Tibial nerve (tissue), 4 donors: Measurements from ENCODE around the gene LSM7. TPM values are rescaled to one million over a fixed set of nuclear protein-coding genes. Genes with fewer than 3 reads are reported as not detected.
A peak's percentile ranks its signal among the peaks of the same experiment; 100 is the strongest.

ENCODE experiments used
- DNase-seq, 2 donors: peaks; one replicate each; pipeline ENCODE4 v3.0.0-alpha.2; 2019; ENCODE audit warnings: low spot score in 2 of 2
- H3K27ac ChIP-seq, 4 donors: fragments of 200-600 bp; sonication (generic) in 3 of 4; one replicate each; pipeline ENCODE4 v1.5.1; 2017 to 2019; ENCODE audit warnings: mild to moderate bottlenecking in 1 of 4
- H3K27me3 ChIP-seq, 2 donors: fragments of 200-600 bp; sonication (generic) in 1 of 2; one replicate each; pipeline versions ENCODE4 v1.5.1 to v1.6.0; 2017 to 2019
- H3K36me3 ChIP-seq, 3 donors: fragments of 200-600 bp; sonication (generic); one replicate each; pipeline ENCODE4 v1.5.1; 2018 to 2019
- H3K4me1 ChIP-seq, 4 donors: fragments of 200-600 bp; sonication (generic) in 3 of 4; one replicate each; pipeline ENCODE4 v1.5.1; 2017 to 2019
- H3K4me3 ChIP-seq, 4 donors: fragments of 200-600 bp; sonication (generic) in 3 of 4; one replicate each; pipeline ENCODE4 v1.5.1; 2017 to 2019; ENCODE audit warnings: mild to moderate bottlenecking in 1 of 4, moderate library complexity in 1 of 4
- H3K9me3 ChIP-seq, 4 donors: fragments of 200-600 bp; sonication (generic) in 3 of 4; one replicate each; pipeline ENCODE4 v1.5.1; 2017 to 2019
- EP300 ChIP-seq, 2 donors: sonication (generic); formaldehyde crosslinking; IDR thresholded peaks; one replicate each; pipeline ENCODE4 v1.6.1; 2017; ENCODE audit warnings: antibody characterized with exemption in 2 of 2, mild to moderate bottlenecking in 1 of 2
- POLR2A ChIP-seq, 2 donors: fragments of 450-650 bp; IDR thresholded peaks; one replicate each; pipeline ENCODE4 v1.6.1; 2017; ENCODE audit warnings: antibody characterized with exemption in 2 of 2, mild to moderate bottlenecking in 2 of 2, moderate library complexity in 2 of 2
- WGBS, 2 donors: methylation state at CpG; one replicate each; pipeline ENCODE4 v1.1.5; 2018; 5-methylcytosine and 5-hydroxymethylcytosine counted together
- total RNA-seq, 4 donors: library from RNA; depleted of rRNA; stranded (reverse); fragments of >200 nt; gene quantifications; one replicate each; pipeline ENCODE4 v1.1.0, GENCODE V29; 2016
- TF ChIP-seq, protein P1 (sequence below), 5 experiments: fragments of 200-600 bp in 3 of 5; fragments of 450-650 bp in 2 of 5; sonication (generic) in 3 of 5; IDR thresholded peaks; one replicate each; pipeline ENCODE4 v1.5.1; 2016 to 2019; ENCODE audit warnings: antibody characterized with exemption in 5 of 5, mild to moderate bottlenecking in 3 of 5, moderate library complexity in 2 of 5

The LSM7 gene
- total RNA-seq, 4 donors from 2014 or later: 54.1 to 167 (median 87.7) TPM

DNA sequence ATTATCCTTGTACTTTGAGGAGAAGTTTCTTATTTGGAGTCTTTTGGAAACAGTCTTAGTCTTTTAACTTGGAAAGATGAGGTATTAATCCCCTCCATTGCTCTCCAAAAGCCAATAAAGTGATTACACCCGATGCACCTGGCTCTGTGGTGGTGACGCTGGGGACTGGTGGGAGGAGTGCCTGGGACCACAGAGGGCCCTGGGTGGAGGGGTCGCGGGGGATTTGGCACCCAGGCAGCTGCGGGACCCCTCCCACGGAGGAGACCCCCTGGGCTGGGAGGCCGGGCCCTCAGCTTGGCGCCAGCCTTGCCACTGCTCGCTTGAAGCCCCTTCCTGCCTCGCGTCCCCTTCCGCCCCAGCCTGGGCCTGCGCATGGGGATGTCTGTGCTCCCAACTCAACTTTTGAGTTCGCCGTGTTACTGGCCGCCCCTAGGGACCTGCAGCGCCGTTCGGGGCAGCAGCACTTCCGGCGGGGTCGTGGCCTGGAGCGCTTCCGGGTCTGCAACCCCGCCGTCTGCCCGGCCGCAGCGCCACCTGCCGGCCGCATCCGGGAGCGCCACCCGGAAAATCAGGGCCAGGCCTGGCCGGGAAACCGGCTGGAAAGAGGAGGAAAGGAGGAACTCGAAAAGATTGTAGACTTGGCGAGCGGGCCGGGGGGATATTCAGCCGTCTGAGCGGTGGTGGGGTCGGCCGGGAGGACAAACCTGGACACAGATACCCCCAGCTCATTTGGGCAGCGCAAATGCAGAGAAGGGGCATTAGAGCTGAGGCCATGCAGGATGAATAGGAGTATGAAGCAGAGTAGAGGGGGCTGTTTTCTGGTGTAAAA, 54.8 kb downstream of the LSM7 start:
- Histone ChIP-seq H3K4me1 (peaks cover 0 to 64% (median 42%) of the 10 kb centered on the region in 4 donors), H3K27me3 (no peaks in the 10 kb centered on the region), H3K9me3 (no peaks in the 10 kb centered on the region), H3K36me3 (peaks cover 0 to 34% (median 16%) of the 10 kb centered on the region in 3 donors), H3K27ac (peak overlapping the region; percentile 23 to 100 (median 100)), H3K4me3 (peak overlapping the region; percentile 12 to 37 (median 28))
- DNase-seq: peak; percentile 45 to 67
- 10 to 11% methylated on average over 34 to 36 of the region's 45 CpGs for WGBS, 2 donors
- peak in 1 of 2 donors; percentile 77 for TF ChIP-seq EP300 (IDR thresholded peaks at IDR 0.05)
- no peak for TF ChIP-seq POLR2A (IDR thresholded peaks at IDR 0.05)
- TF ChIP-seq, protein P1, sequence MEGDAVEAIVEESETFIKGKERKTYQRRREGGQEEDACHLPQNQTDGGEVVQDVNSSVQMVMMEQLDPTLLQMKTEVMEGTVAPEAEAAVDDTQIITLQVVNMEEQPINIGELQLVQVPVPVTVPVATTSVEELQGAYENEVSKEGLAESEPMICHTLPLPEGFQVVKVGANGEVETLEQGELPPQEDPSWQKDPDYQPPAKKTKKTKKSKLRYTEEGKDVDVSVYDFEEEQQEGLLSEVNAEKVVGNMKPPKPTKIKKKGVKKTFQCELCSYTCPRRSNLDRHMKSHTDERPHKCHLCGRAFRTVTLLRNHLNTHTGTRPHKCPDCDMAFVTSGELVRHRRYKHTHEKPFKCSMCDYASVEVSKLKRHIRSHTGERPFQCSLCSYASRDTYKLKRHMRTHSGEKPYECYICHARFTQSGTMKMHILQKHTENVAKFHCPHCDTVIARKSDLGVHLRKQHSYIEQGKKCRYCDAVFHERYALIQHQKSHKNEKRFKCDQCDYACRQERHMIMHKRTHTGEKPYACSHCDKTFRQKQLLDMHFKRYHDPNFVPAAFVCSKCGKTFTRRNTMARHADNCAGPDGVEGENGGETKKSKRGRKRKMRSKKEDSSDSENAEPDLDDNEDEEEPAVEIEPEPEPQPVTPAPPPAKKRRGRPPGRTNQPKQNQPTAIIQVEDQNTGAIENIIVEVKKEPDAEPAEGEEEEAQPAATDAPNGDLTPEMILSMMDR (IDR thresholded peaks at IDR 0.05): peak; percentile 93 to 99 (median 98)

Other genes starting within 250 kb of the LSM7 start
- gene MOB3A, start 232.3 kb downstream of the LSM7 start, total RNA-seq: 10 to 100 TPM; 31.7 to 70.8 (median 35.2) TPM
- gene IZUMO4, start 231.7 kb downstream of the LSM7 start, total RNA-seq: 10 to 100 TPM; 28.6 to 46.3 (median 33.2) TPM
- gene AP3D1, start 177.0 kb downstream of the LSM7 start, total RNA-seq: 100 to 1,000 TPM in 1 of 4 donors, 10 to 100 TPM in 3; 75.2 to 127 (median 83.3) TPM
- 10 to 100 TPM; 13.8 to 59.4 (median 18.1) TPM for gene DOT1L, start 164.7 kb downstream of the LSM7 start, total RNA-seq
- 10 to 100 TPM; 37.3 to 67.5 (median 51.2) TPM for gene PLEKHJ1, start 92.3 kb downstream of the LSM7 start, total RNA-seq
- 10 to 100 TPM; 21.4 to 84.0 (median 51.8) TPM for gene SF3A2, start 91.8 kb downstream of the LSM7 start, total RNA-seq
- gene AMH, start 79.3 kb downstream of the LSM7 start, total RNA-seq: 1 to 10 TPM in 2 of 4 donors, under 1 TPM in 1, not detected in 1; 0.59 to 5.4 (median 2.1) TPM
- gene JSRP1, start 72.2 kb downstream of the LSM7 start, total RNA-seq: not detected
- gene PEAK3, start 46.4 kb downstream of the LSM7 start, total RNA-seq: 1 to 10 TPM in 2 of 4 donors, under 1 TPM in 2; 0.42 to 4.2 (median 2.2) TPM
- under 1 TPM in 1 of 4 donors, not detected in 3; 0.39 TPM for gene LINGO3, start 20.4 kb downstream of the LSM7 start, total RNA-seq
- gene SPPL2B, start 98 bp upstream of the LSM7 start, total RNA-seq: 10 to 100 TPM; 51.1 to 97.2 (median 77.7) TPM
- not detected for gene TMPRSS9, start 31.7 kb upstream of the LSM7 start, total RNA-seq
- 10 to 100 TPM; 28.8 to 48.9 (median 32.3) TPM for gene TIMM13, start 99.0 kb upstream of the LSM7 start, total RNA-seq
- gene LMNB2, start 128.4 kb upstream of the LSM7 start, total RNA-seq: 10 to 100 TPM; 15.3 to 53.1 (median 25.9) TPM
- gene GADD45B, start 147.5 kb upstream of the LSM7 start, total RNA-seq: 100 to 1,000 TPM; 230 to 440 (median 337) TPM